Hippocampal formation (tissue), 2 donors: ENCODE measurements around the gene MAN1A2.

ENCODE experiments used
- DNase-seq, 2 donors: peaks; one replicate each; lab custom pipeline; 2025; lab: John Stamatoyannopoulos, UW

MAN1A2 gene

GRCh38 chr1:117359561-117360289 lies 7.5 kb upstream of the MAN1A2 start:
- DNase-seq, result no peak

- no peak for DNase-seq
Observed at GRCh38 chr1:117362986-117363385, 4.3 kb upstream of the MAN1A2 start.

DNA sequence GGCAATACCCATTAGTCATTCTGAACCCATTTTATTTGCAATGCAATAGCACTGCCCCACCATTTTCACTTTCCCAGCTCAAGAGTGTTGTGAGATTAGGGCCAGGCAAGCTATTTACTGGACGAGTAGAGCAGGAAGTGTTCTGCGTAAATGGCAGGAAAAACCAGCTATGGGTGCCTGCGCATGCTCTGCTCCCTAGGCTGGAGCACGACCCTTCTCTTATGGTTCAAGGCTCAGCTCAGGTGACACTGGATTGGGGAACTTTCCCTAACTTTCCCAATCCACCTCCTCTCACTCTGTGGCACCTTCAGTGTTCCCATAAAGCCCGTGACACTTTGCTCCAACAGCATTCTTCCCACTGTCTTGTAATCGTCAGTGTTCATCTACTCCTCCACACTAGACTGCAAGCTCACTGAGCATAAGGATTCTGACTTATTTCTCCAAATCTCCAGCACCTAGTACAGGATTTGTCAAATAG lies 3.6 kb upstream of the MAN1A2 start:
- no peak for DNase-seq

GRCh38 chr1:117364240-117364639 lies 3.0 kb upstream of the MAN1A2 start:
- no peak for DNase-seq

DNA sequence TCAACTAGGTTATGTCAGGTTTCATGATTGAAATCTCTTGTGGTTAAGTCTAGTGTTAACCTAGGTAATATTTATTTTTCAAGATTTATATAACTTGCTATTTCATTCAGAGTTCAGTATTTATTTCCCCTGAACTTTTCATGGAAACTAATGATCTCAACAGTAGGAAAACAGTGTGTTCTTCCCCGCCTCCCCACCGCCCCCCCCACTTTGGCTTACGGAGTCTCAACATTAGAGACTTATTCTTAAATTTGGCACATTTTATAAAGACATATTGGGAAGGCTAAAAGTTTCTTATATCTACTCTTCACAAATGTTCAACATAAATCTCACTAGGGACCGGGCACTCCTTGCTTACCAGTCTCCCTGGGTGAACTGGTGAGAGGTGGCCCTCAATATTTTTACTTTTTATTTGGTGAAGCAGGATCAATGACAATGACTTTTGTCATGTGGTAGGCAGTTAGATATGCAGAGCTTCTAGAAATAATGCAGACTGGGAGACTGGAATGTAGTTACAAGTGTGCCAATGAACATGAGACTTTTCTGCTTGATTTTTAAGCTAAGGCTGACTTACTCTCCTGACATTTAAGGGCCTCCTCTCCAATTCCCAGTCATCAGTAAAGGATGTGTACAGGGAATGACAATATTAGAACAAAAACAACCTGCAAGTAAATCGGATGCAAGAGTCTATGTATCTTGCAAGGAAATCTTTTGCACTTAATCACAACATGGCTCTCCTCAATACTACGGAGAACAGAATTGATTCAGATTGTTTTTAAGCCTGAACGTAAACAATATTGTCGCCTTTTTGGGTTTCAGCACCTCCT lies 1.7 kb upstream of the MAN1A2 start:
- peak in 1 of 2 donors; percentile 30 for DNase-seq

DNA sequence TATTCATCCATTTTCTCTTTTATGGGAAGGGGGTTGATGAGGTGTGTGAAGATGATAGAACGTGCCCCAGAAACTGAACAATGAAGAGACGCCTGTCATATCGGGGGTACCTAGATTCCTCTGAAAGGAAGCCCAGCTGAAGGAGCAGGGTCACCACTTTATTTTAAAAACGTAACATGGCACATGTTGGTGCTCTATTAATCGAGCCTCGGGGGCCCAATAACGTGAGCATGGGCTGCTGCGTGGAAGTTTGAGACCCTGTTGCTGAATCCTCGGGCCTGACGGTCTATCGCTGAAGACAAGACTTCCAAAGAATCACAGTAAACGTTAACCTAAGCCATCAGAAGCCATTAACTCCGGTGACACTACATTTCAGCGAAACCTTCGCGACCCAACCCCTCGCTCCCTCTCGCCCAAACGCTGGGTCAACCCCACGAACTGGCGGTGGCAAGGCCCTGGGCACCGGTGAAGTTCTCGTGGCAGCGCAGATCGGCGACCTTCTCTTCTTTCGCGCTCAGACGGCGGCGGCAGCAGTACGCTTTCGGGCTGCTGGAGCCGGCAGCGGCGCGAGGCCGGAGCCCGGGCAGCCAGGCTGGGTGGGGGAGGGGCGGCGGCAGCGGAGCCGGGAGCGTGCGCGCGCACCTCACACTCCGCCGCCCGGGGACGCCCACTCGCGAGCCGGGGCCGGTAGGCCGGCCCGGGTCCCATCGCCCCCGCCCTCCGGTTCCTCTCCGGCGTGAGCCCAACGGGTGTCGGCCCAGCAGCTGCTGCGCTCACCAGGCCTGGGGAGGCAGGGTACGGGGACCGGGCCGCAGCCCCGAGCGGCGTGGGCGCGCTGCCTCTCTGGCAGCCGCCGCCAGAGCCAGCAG lies 838 bp upstream of the MAN1A2 start:
- DNase-seq, result peak; percentile 60 to 78

- no peak for DNase-seq
Observed at GRCh38 chr1:117368116-117369108, 1.2 kb downstream of the MAN1A2 start.

DNA sequence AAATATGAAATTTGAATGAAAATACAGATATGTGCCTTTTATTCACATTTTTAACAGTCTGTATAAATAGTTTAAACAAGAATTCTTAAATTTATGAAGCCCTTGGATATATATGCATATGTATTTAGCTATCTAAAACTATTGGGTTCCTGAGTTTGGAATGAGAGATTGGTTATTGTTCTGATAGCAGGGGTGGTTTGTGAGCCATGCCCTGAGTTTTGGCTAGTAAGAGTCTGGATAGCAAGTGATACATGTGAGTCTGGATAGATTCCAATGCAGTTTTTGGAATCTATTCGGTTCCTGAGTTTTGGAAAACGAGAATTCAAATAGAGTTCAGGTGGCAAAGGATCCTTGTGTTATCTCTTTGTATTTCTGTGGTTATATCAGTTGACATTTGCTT lies 2.8 kb downstream of the MAN1A2 start:
- no peak for DNase-seq

- DNase-seq, result no peak
Observed at GRCh38 chr1:117370509-117370908, 3.3 kb downstream of the MAN1A2 start.

GRCh38 chr1:117371441-117372151 lies 4.3 kb downstream of the MAN1A2 start:
- no peak for DNase-seq

DNA sequence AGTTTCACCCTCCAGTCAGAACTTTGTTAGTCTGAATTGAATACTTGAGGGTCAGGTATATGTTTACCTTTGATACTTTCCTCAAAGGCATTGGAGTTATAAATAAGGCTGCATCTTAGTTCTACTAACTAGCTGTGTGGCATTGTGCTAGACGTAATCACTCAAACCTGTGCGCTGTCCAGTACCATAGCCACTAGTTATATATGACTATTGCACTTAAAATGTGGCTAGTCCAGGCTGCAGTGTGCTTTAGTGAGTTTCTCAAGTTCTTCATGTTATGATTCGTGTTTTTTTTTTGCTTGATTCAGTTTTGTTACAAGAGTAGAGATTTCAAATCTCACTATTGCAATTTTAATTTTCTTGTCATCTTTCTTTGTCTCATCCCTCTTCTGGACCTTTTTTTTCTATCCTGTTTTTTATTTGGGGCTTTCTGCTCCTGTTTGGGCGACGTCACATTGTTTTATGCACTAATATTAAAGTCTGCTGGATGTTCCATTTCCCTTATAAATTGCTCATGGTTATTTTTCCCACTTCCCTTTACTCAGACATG lies 5.7 kb downstream of the MAN1A2 start:
- DNase-seq, result no peak

GRCh38 chr1:117373932-117374331 lies 6.7 kb downstream of the MAN1A2 start:
- DNase-seq, result no peak

DNA sequence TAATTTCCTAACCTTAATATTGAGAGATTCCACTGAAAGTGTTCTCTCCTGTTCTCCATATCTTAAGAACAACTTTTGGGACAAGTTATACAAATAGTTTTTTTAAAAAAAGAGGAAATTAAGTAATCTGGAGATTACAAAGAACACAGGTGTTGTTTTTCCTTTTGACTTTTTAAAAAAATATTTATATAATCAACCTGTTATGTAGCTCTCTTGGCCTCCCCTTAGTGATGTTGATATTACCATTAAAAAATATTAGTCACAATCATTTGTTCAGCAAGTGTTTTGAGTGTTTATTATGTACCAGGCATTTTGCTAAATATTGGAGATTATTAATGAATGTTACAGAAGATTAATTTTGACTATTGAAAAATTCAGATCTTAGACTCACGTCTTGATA lies 8.1 kb downstream of the MAN1A2 start:
- no peak for DNase-seq

GRCh38 chr1:117387060-117387633 lies 19.9 kb downstream of the MAN1A2 start:
- no peak for DNase-seq

GRCh38 chr1:117388328-117388727 lies 21.1 kb downstream of the MAN1A2 start:
- DNase-seq, result no peak

GRCh38 chr1:117389284-117389683 lies 22.0 kb downstream of the MAN1A2 start:
- DNase-seq, result no peak

GRCh38 chr1:117389779-117390178 lies 22.5 kb downstream of the MAN1A2 start:
- no peak for DNase-seq

DNA sequence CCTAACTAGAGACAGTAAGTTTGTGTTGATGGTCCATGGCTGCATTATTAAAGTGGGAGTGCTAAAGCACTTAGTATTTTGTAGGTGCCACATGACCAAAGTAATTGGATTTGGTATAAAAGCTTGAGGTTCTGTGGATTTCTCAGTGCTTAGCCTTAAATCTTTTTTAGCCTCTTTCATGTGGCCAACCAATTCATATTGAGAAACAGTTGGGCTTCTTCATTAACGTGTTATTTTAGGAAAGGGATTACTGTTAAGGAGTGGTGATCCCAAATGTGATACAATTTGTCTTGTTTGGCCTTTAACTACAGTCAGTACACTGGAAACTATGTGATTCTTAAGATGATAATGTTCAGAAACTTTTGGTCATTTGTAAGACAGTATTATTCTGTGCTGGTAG lies 25.5 kb downstream of the MAN1A2 start:
- no peak for DNase-seq

- DNase-seq, result no peak
Observed at GRCh38 chr1:117396074-117396473, 28.8 kb downstream of the MAN1A2 start.

DNA sequence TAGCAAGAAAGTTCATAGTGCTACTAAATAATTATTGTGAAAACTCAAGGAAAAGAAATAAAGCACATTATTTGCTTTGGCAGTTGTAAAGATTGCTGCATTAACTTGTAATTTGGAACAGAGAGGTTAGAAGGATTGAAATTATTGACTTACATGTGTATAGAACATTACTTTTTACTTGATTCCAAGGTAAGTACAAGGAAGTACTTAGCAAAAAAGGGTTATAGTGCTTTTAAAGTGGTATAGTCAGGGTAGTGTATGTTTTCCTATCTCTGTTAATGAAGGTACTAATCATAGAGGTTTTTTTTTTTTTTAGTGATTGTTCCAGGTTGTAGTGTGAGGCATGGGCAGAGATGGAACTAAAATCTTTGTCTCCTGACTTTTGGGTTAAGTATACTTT lies 29.4 kb downstream of the MAN1A2 start:
- no peak for DNase-seq
